Osteoblast (primary cell): Measurements from ENCODE around the gene NEK1. TPM values are rescaled to one million over a fixed set of nuclear protein-coding genes. Genes with fewer than 3 reads are reported as not detected.

ENCODE experiments used
- DNase-seq: peaks from one replicate; pipeline ENCODE4 v3.0.0; 2011; ENCODE audit warnings: low spot score, mixed read lengths; ENCODE audit not compliant: insufficient read length; ENCODE audit errors: missing footprints
- H2AFZ ChIP-seq: 2 replicates; pipeline ENCODE4 v1.6.0; 2011; ENCODE audit warnings: mild to moderate bottlenecking, low read length
- H3K27ac ChIP-seq: 2 replicates; pipeline ENCODE4 v1.5.1; 2011; ENCODE audit warnings: mild to moderate bottlenecking, low read depth, low read length, moderate library complexity
- H3K27me3 ChIP-seq: 2 replicates; pipeline ENCODE4 v1.6.0; 2012; ENCODE audit warnings: mild to moderate bottlenecking, control low read depth, inconsistent platforms, low read length, moderate library complexity; ENCODE audit not compliant: insufficient read depth
- H3K36me3 ChIP-seq: 2 replicates; pipeline ENCODE4 v1.5.1; 2011; ENCODE audit warnings: mild to moderate bottlenecking, low read length, control low read depth, moderate library complexity; ENCODE audit not compliant: insufficient read depth
- H3K4me1 ChIP-seq: 2 replicates; pipeline ENCODE4 v1.5.1; 2011; ENCODE audit warnings: mild to moderate bottlenecking, low read length, control low read depth, moderate library complexity; ENCODE audit not compliant: insufficient read depth
- H3K4me2 ChIP-seq: 2 replicates; pipeline ENCODE4 v1.6.0; 2011; ENCODE audit warnings: mild to moderate bottlenecking, low read length; ENCODE audit not compliant: insufficient read depth
- H3K4me3 ChIP-seq: fragments of 200-600 bp; sonication (generic); 3 replicates; pipeline ENCODE4 v1.5.1; 2012; ENCODE audit warnings: mild to moderate bottlenecking, low read length, inconsistent platforms; ENCODE audit not compliant: insufficient read depth
- H3K79me2 ChIP-seq: 2 replicates; pipeline ENCODE4 v1.6.0; 2012; ENCODE audit warnings: mild to moderate bottlenecking, low read length, control low read depth, inconsistent platforms; ENCODE audit not compliant: insufficient read depth
- H3K9me3 ChIP-seq: 2 replicates; pipeline ENCODE4 v1.5.1; 2011; ENCODE audit warnings: low read depth, low read length, control low read depth
- H4K20me1 ChIP-seq: 2 replicates; pipeline ENCODE4 v1.6.0; 2012; ENCODE audit warnings: mild to moderate bottlenecking, low read length, control low read depth; ENCODE audit not compliant: insufficient read depth
- total RNA-seq: library from RNA; depleted of rRNA; stranded (reverse); fragments of >200 nt; gene quantifications from 2 replicates; pipeline ENCODE4 v1.2.3, GENCODE V29; 2012
- TF ChIP-seq, protein P1 (sequence below): IDR thresholded peaks from 2 replicates; pipeline ENCODE4 v1.5.1; 2011; ENCODE audit warnings: mild to moderate bottlenecking, low read depth, low read length, moderate library complexity; ENCODE audit errors: extremely low read depth

Gene NEK1
- total RNA-seq, 1 donor: 9.8 TPM

DNA sequence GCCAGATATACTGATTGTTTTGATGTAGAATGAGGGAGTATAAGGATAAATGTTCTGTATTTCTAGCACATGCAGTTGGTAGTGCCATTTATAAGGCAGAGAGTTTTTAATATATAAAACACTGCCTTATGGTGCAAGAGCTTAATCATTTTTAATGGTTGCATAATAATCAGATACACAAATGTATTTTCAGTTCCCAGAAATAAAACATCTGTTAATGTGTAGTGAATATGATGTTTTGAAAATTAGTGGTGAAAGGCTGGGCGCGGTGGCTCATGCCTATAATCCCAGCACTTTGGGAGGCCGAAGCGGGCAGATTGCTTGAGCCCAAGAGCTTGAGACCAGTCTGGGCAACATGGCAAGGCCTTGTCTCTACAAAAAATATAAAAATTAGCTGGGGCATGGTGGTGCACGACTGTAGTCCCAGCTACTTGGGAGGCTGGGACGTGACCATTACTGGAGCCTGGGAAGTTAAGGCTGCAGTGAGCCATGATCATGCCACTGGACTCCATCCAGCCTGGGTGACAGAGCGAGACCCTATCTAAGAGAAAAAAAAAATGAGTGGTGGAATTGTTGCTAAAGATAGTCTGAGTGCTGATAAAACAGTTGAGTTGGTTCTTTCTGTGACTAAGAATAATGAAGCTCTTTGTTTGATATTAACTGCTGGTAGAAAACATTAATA lies 37.3 kb upstream of the NEK1 start:
- DNase-seq: no peak

DNA sequence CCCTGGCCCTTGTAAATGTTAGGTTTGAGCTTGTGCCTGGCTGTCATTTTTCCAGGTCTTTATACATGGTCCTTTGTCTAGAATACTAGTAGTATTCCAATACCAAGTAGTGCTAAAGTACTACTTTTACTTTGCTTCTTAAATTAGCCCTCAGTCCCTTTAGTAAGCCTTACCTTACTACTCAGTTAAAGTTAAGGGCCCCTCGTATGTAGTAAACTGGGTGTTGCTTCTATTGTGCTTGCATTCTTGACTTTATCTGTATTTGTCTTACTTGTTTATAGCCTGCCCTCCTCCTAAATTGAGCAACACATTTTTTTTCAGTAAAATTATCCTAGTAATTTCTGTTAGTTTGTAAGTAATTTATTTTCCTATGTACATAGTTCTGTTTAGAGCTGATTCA lies 33.2 kb upstream of the NEK1 start:
- Histone ChIP-seq H3K79me2 (peaks cover 2% of the 10 kb centered on the region), H3K9me3 (no peaks in the 10 kb centered on the region), H3K27ac (no peak overlapping the region), H3K36me3 (peaks cover 10% of the 10 kb centered on the region), H3K4me1 (peaks cover 3% of the 10 kb centered on the region), H3K4me2 (no peak overlapping the region), H4K20me1 (no peaks in the 10 kb centered on the region), H2AFZ (no peak overlapping the region), H3K4me3 (no peak overlapping the region), H3K27me3 (no peaks in the 10 kb centered on the region)
- TF ChIP-seq, protein P1, sequence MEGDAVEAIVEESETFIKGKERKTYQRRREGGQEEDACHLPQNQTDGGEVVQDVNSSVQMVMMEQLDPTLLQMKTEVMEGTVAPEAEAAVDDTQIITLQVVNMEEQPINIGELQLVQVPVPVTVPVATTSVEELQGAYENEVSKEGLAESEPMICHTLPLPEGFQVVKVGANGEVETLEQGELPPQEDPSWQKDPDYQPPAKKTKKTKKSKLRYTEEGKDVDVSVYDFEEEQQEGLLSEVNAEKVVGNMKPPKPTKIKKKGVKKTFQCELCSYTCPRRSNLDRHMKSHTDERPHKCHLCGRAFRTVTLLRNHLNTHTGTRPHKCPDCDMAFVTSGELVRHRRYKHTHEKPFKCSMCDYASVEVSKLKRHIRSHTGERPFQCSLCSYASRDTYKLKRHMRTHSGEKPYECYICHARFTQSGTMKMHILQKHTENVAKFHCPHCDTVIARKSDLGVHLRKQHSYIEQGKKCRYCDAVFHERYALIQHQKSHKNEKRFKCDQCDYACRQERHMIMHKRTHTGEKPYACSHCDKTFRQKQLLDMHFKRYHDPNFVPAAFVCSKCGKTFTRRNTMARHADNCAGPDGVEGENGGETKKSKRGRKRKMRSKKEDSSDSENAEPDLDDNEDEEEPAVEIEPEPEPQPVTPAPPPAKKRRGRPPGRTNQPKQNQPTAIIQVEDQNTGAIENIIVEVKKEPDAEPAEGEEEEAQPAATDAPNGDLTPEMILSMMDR: no peak
- no peak for DNase-seq

More for the DNA sequence above, 37.3 kb upstream of the NEK1 start:
- H3K4me3 ChIP-seq: no peak overlapping the region
- H3K4me1 ChIP-seq: no peaks in the 10 kb centered on the region
- peaks cover 5% of the 10 kb centered on the region for H3K36me3 ChIP-seq
- no peak overlapping the region for H3K27ac ChIP-seq
- no peaks in the 10 kb centered on the region for H3K27me3 ChIP-seq
- H3K4me2 ChIP-seq: no peak overlapping the region
- H3K9me3 ChIP-seq: no peaks in the 10 kb centered on the region
- peaks cover 28% of the 10 kb centered on the region for H3K79me2 ChIP-seq
- TF ChIP-seq, protein P1: no peak
- no peak overlapping the region for H2AFZ ChIP-seq
- H4K20me1 ChIP-seq: no peaks in the 10 kb centered on the region

GRCh38 chr4:169644802-169645201 lies 32.4 kb upstream of the NEK1 start:
- Histone ChIP-seq H3K9me3 (no peaks in the 10 kb centered on the region), H3K4me3 (no peak overlapping the region), H2AFZ (no peak overlapping the region), H3K27ac (no peak overlapping the region), H3K36me3 (peaks cover 10% of the 10 kb centered on the region), H3K4me1 (peaks cover 9% of the 10 kb centered on the region), H3K79me2 (peaks cover 2% of the 10 kb centered on the region), H4K20me1 (no peaks in the 10 kb centered on the region), H3K27me3 (no peaks in the 10 kb centered on the region), H3K4me2 (no peak overlapping the region)
- TF ChIP-seq, protein P1: no peak
- DNase-seq: no peak

- Histone ChIP-seq H3K36me3 (peaks cover 20% of the 10 kb centered on the region), H3K27ac (peak overlapping the region; percentile 47), H3K27me3 (no peaks in the 10 kb centered on the region), H4K20me1 (no peaks in the 10 kb centered on the region), H3K79me2 (peaks cover 4% of the 10 kb centered on the region), H3K9me3 (no peaks in the 10 kb centered on the region), H3K4me3 (no peak overlapping the region), H2AFZ (no peak overlapping the region), H3K4me1 (peaks cover 9% of the 10 kb centered on the region), H3K4me2 (no peak overlapping the region)
- DNase-seq: peak; percentile 54
- TF ChIP-seq, protein P1: no peak
Observed at GRCh38 chr4:169640261-169640870, 28.0 kb upstream of the NEK1 start.
